ENCODE measurements around the gene ACTL6B. TPM values are rescaled to one million over a fixed set of nuclear protein-coding genes. Genes with fewer than 3 reads are reported as not detected.

Gene ACTL6B
- total RNA-seq, 2 experiments from 2014 or later, result not detected

GRCh38 chr7:100681491-100682227 is 25.4 kb upstream of the ACTL6B start:
- ChIA-PET CTCF (interaction anchor here (1.6 to 10.9 kb wide), 3 partner anchors 9 to 98 kb away, joined by 3 to 105 read pairs (median 9); no protein-coding TSS in a partner anchor), POLR2A (interaction anchor here (0.8 to 7.7 kb wide), 5 partner anchors 10 to 69 kb away, joined by 3 to 94 read pairs (median 5); partner anchors contain the start of genes GIGYF1 and MOSPD3)
- H3K27ac Mint-ChIP-seq, result peak overlapping the region; percentile 38
- H3K4me1 Mint-ChIP-seq (ENCODE audit: low read depth), result peaks cover 29% of the 10 kb centered on the region
- H3K27me3 Mint-ChIP-seq, result no peaks in the 10 kb centered on the region
- peaks cover 30% of the 10 kb centered on the region for H3K36me3 Mint-ChIP-seq (ENCODE audit: low read depth)
- intact Hi-C loops (cut with micrococcal nuclease), result no loop called here
- no peak for DNase-seq
- TF ChIP-seq CTCF (IDR thresholded peaks at IDR 0.05), result no peak
- no peak for ATAC-seq
- no peaks in the 10 kb centered on the region for H3K9me3 Mint-ChIP-seq
- no peak overlapping the region for H3K4me3 Mint-ChIP-seq

GRCh38 chr7:100680576-100681271 is 24.5 kb upstream of the ACTL6B start:
- intact Hi-C loops (cut with micrococcal nuclease), result no loop called here
- Mint-ChIP-seq H3K4me1 (ENCODE audit: low read depth) (peaks cover 32% of the 10 kb centered on the region), H3K36me3 (ENCODE audit: low read depth) (peaks cover 34% of the 10 kb centered on the region), H3K27ac (peak overlapping the region; percentile 42), H3K9me3 (no peaks in the 10 kb centered on the region), H3K27me3 (no peaks in the 10 kb centered on the region), H3K4me3 (no peak overlapping the region)
- ChIA-PET CTCF (interaction anchor here (0.7 to 10.9 kb wide), 5 partner anchors 10 to 198 kb away, joined by 3 to 105 read pairs (median 4); partner anchors contain the start of gene MOSPD3), POLR2A (interaction anchor here (0.8 to 7.7 kb wide), 6 partner anchors 10 to 54 kb away, joined by 3 to 94 read pairs (median 3); partner anchors contain the start of gene GIGYF1)
- TF ChIP-seq CTCF (IDR thresholded peaks at IDR 0.05), result no peak
- ATAC-seq (no peak), DNase-seq (peak; percentile 18)

- ATAC-seq (no peak), DNase-seq (no peak)
- Mint-ChIP-seq H3K4me1 (ENCODE audit: low read depth) (peaks cover 32% of the 10 kb centered on the region), H3K9me3 (no peaks in the 10 kb centered on the region), H3K27me3 (no peaks in the 10 kb centered on the region), H3K4me3 (no peak overlapping the region), H3K27ac (peak overlapping the region; percentile 42), H3K36me3 (ENCODE audit: low read depth) (peaks cover 31% of the 10 kb centered on the region)
- ChIA-PET POLR2A (interaction anchor here (0.8 to 7.7 kb wide), 5 partner anchors 11 to 54 kb away, joined by 3 to 94 read pairs (median 3); partner anchors contain the start of gene GIGYF1), CTCF (interaction anchor here (0.7 to 10.9 kb wide), 5 partner anchors 11 to 197 kb away, joined by 3 to 105 read pairs (median 4); partner anchors contain the start of gene MOSPD3)
- intact Hi-C loops (cut with micrococcal nuclease), result loop anchor here (10.0 kb wide), 1 partner anchor 75 kb away; the partner anchor contains the start of gene PCOLCE
- no peak for TF ChIP-seq CTCF (IDR thresholded peaks at IDR 0.05)
These were observed 23.8 kb upstream of the ACTL6B start for GRCh38 chr7:100679927-100680575.

- POLR2A ChIA-PET, result interaction anchor here (1.3 to 7.7 kb wide), 3 partner anchors 12 to 47 kb away, joined by 3 to 94 read pairs (median 3); partner anchors contain the start of gene GIGYF1
These were observed 23.1 kb upstream of the ACTL6B start for GRCh38 chr7:100679129-100679926.

More at GRCh38 chr7:100679129-100679926, 23.1 kb upstream of the ACTL6B start:
- TF ChIP-seq CTCF (IDR thresholded peaks at IDR 0.05), result no peak
- H3K4me1 Mint-ChIP-seq (ENCODE audit: low read depth), result peaks cover 32% of the 10 kb centered on the region
- H3K27ac Mint-ChIP-seq, result peak overlapping the region; percentile 63
- CTCF ChIA-PET, result interaction anchor here (1.1 to 10.9 kb wide), 4 partner anchors 12 to 196 kb away, joined by 3 to 105 read pairs (median 8); partner anchors contain the start of gene POP7
- intact Hi-C loops (cut with micrococcal nuclease), result loop anchor here (10.0 kb wide), 1 partner anchor 75 kb away; the partner anchor contains the start of gene PCOLCE
- H3K4me3 Mint-ChIP-seq, result no peak overlapping the region
- no peaks in the 10 kb centered on the region for H3K9me3 Mint-ChIP-seq
- DNase-seq (no peak), ATAC-seq (no peak)
- peaks cover 31% of the 10 kb centered on the region for H3K36me3 Mint-ChIP-seq (ENCODE audit: low read depth)
- no peaks in the 10 kb centered on the region for H3K27me3 Mint-ChIP-seq

Data from activated CD8-positive, alpha-beta T cell treated with anti-CD3 and anti-CD28 coated beads for 36 hours (primary cell).